ENCODE results near the gene BPIFB2. TPM values are rescaled to one million over a fixed set of nuclear protein-coding genes. Genes with fewer than 3 reads are reported as not detected.
A peak's percentile ranks its signal among the peaks of the same experiment; 100 is the strongest.

Gene BPIFB2
- polyA plus RNA-seq, 3 donors, result not detected

DNA sequence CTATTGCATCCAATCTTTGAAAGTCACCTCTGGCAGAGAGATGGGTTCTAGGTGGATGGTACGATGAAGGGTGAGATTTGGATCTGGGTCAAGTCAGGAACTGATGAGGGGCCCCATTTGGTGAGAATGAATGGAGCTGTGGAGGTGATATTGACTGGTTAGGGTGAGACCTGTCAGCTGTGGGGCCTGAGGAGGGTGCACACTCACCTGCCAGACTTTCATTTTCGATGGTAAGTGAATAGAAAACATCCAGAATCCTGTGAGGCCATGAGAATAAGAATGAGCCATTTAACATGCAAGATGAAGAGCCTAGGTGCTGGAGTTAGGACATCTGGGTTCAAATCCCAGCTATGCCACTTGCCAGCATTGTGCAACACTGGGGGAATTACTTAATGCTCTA is 10.1 kb upstream of the BPIFB2 start:
- Mint-ChIP-seq H3K4me3 (no peak overlapping the region), H3K27me3 (ENCODE audit: low read depth in 3 of 3) (no peaks in the 10 kb centered on the region), H3K36me3 (no peaks in the 10 kb centered on the region), H3K9me3 (peaks cover 0 to 9% (median 0%) of the 10 kb centered on the region in 7 donors), H3K27ac (no peak overlapping the region), H3K4me1 (peaks cover 12% of the 10 kb centered on the region)
- Histone ChIP-seq H3K79me2 (ENCODE audit: insufficient read depth, low read length) (no peaks in the 10 kb centered on the region), H4K20me1 (ENCODE audit: insufficient read depth, low read length) (no peaks in the 10 kb centered on the region), H3K4me3 (replicated peaks in 1 of 3; ENCODE audit: low read depth in 2 of 3, low read length in 3 of 3) (no peak overlapping the region), H3K27ac (ENCODE audit: low read depth in 1 of 2, low read length in 2 of 2) (no peak overlapping the region), H2AFZ (ENCODE audit: insufficient read depth, low read depth, low read length, poor library complexity, severe bottlenecking) (no peak overlapping the region), H3K9me3 (replicated peaks in 1 of 2; ENCODE audit: control insufficient read depth in 1 of 2, insufficient read depth in 1 of 2, low read length in 2 of 2) (peaks cover 0 to 2% of the 10 kb centered on the region in 2 donors), H3K9ac (ENCODE audit: insufficient read depth, low read length, poor library complexity, severe bottlenecking) (no peak overlapping the region), H3K36me3 (replicated peaks in 1 of 2; ENCODE audit: control insufficient read depth in 1 of 2, insufficient read depth in 2 of 2, low read length in 2 of 2) (no peaks in the 10 kb centered on the region), H3K27me3 (ENCODE audit: control insufficient read depth in 2 of 2, insufficient read depth in 2 of 2, low read length in 2 of 2) (no peaks in the 10 kb centered on the region), H3K4me2 (replicated peaks; ENCODE audit: extremely low read depth, low read length, poor library complexity, severe bottlenecking) (no peak overlapping the region), H3K4me1 (ENCODE audit: control insufficient read depth in 1 of 2, insufficient read depth in 2 of 2, low read length in 2 of 2) (peaks cover 6% of the 10 kb centered on the region in 2 donors)
- WGBS (ENCODE audit: insufficient coverage), result 88% methylated on average over 2 of the region's 2 CpGs
- DNase-seq, result no peak
- TF ChIP-seq, protein P1, sequence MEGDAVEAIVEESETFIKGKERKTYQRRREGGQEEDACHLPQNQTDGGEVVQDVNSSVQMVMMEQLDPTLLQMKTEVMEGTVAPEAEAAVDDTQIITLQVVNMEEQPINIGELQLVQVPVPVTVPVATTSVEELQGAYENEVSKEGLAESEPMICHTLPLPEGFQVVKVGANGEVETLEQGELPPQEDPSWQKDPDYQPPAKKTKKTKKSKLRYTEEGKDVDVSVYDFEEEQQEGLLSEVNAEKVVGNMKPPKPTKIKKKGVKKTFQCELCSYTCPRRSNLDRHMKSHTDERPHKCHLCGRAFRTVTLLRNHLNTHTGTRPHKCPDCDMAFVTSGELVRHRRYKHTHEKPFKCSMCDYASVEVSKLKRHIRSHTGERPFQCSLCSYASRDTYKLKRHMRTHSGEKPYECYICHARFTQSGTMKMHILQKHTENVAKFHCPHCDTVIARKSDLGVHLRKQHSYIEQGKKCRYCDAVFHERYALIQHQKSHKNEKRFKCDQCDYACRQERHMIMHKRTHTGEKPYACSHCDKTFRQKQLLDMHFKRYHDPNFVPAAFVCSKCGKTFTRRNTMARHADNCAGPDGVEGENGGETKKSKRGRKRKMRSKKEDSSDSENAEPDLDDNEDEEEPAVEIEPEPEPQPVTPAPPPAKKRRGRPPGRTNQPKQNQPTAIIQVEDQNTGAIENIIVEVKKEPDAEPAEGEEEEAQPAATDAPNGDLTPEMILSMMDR (IDR thresholded peaks at IDR 0.05), result no peak
- intact Hi-C loops (cut with micrococcal nuclease), result no loop called here

DNA sequence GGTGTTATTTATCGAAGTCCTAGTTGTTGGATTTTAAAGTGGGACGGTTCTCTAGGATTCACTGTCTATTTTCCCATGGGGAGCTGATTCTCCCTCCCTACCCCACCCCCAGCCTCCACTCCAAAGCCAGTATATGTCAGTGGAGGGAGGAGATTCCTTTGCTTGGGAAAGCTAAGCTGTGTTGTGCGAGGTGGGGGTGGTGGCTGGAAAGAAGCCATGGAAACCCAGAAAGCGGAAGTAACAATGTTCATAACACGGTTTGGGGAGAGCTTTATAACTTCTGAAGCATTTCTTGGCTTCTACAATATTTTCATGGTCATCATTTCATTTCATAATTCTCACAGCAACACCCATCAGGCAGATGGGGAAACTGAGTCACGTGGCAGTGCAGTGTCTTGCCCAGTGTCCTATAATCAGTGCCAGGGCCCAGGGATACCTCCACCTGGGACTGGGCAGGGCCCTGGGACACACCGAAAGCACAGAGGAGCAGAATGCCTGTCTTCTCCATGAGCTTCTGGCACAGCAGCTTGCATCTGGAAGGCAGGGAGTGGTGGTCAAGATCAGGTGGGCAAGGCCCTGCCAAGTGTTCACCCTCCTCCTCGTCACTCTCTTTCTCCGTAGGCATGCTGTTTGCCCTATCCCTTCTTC is 7.8 kb upstream of the BPIFB2 start:
- H3K4me1 ChIP-seq (ENCODE audit: control insufficient read depth in 1 of 2, insufficient read depth in 2 of 2, low read length in 2 of 2), result peaks cover 6% of the 10 kb centered on the region in 2 donors
- DNase-seq, result peak; percentile 9 to 30 (median 20)
- peaks cover 12% of the 10 kb centered on the region for H3K4me1 Mint-ChIP-seq
- no peaks in the 10 kb centered on the region for H4K20me1 ChIP-seq (ENCODE audit: insufficient read depth, low read length)
- H3K27ac ChIP-seq (ENCODE audit: low read depth in 1 of 2, low read length in 2 of 2), result no peak overlapping the region
- TF ChIP-seq, protein P1 (IDR thresholded peaks at IDR 0.05), result no peak
- H3K4me2 ChIP-seq (replicated peaks; ENCODE audit: extremely low read depth, low read length, poor library complexity, severe bottlenecking), result no peak overlapping the region
- H2AFZ ChIP-seq (ENCODE audit: insufficient read depth, low read depth, low read length, poor library complexity, severe bottlenecking), result no peak overlapping the region
- peaks cover 0 to 3% (median under 1%) of the 10 kb centered on the region in 3 donors for H3K27me3 Mint-ChIP-seq (ENCODE audit: low read depth in 3 of 3)
- H3K36me3 ChIP-seq (replicated peaks in 1 of 2; ENCODE audit: control insufficient read depth in 1 of 2, insufficient read depth in 2 of 2, low read length in 2 of 2), result no peaks in the 10 kb centered on the region
- 40% methylated on average over 2 of the region's 9 CpGs for WGBS (ENCODE audit: insufficient coverage)
- intact Hi-C loops (cut with micrococcal nuclease), result no loop called here
- H3K79me2 ChIP-seq (ENCODE audit: insufficient read depth, low read length), result no peaks in the 10 kb centered on the region
- H3K27ac Mint-ChIP-seq, result peak overlapping the region in 1 of 7 donors; percentile 26
- H3K9ac ChIP-seq (ENCODE audit: insufficient read depth, low read length, poor library complexity, severe bottlenecking), result no peak overlapping the region
- H3K4me3 Mint-ChIP-seq, result no peak overlapping the region
- no peaks in the 10 kb centered on the region for H3K36me3 Mint-ChIP-seq
- H3K9me3 Mint-ChIP-seq, result peaks cover 0 to 7% (median under 1%) of the 10 kb centered on the region in 7 donors
- peaks cover 0 to 2% of the 10 kb centered on the region in 2 donors for H3K9me3 ChIP-seq (replicated peaks in 1 of 2; ENCODE audit: control insufficient read depth in 1 of 2, insufficient read depth in 1 of 2, low read length in 2 of 2)
- no peaks in the 10 kb centered on the region for H3K27me3 ChIP-seq (ENCODE audit: control insufficient read depth in 2 of 2, insufficient read depth in 2 of 2, low read length in 2 of 2)
- no peak overlapping the region for H3K4me3 ChIP-seq (replicated peaks in 1 of 3; ENCODE audit: low read depth in 2 of 3, low read length in 3 of 3)

Measured in CD14-positive monocyte (primary cell).